SW480 (cell line): ENCODE data around the gene ZMIZ2.
"Not testable (repeated sequence)": the region's sequence is repeated elsewhere in the genome, so short reads cannot be mapped to it uniquely, and the experiment has no call there.

ENCODE experiments used
- DNase-seq: peaks from one replicate; pipeline ENCODE4 v3.0.0-alpha.2; 2016; ENCODE audit warnings: low spot score

The ZMIZ2 gene

GRCh38 chr7:44769776-44770294 lies 21.2 kb downstream of the ZMIZ2 start:
- no peak for DNase-seq

DNA sequence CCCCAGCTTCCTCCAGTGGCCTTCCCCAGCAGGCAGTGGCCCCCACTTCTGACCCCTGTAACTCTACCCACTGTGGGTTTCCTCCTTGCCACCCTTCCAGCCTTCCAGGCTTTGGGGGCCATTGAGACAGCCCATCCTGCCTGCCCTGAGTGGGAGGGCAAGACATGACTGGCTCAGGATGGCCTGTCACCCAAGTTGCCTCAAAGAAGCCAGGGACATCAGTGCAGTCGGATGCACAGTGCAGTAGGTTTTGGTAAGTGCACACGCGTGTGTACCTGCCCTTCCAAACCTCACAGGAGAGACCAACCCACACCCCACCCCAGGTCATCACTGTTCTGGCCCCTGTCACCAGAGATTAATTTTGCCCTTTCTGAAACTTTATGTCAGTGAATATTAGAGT lies 22.7 kb downstream of the ZMIZ2 start:
- no peak for DNase-seq

DNA sequence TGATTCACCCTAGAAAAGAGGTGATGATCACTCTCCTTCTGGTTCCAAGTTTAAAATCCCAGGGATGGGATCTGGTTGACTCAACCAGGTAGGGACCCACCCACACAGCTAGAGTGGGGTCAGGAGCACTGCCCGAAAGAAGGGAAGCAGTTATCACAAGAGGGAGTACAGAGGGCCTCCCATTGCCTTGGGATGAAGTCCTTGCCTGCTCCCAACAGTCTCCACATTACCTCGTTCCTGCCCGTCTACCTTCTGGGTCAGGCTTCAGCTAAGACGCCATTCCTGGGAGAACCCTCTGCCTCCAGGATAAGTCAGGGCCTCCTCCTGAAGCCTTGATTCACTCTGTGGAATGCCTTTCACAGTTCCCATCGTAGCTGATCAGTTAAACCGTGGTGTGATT lies 23.8 kb downstream of the ZMIZ2 start:
- DNase-seq, result no peak

DNA sequence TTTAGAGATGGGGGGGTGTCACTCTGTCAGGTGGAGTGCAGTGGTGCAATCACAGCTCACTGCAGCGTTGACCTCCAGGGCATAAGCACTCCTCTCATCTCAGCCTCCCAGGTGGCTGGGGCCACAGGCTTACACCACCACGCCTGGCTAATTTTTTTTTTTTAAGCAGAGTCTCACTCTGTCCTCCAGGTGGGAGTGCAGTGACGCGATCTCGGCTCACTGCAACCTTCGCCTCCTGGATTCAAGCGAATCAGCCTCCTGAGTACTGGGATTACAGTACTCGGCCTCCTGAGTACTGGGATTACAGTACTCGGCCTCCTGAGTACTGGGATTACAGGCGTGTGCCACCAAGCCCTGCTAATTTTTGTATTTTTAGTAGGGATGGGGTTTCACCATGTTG lies 24.2 kb downstream of the ZMIZ2 start:
- DNase-seq, result no peak

DNA sequence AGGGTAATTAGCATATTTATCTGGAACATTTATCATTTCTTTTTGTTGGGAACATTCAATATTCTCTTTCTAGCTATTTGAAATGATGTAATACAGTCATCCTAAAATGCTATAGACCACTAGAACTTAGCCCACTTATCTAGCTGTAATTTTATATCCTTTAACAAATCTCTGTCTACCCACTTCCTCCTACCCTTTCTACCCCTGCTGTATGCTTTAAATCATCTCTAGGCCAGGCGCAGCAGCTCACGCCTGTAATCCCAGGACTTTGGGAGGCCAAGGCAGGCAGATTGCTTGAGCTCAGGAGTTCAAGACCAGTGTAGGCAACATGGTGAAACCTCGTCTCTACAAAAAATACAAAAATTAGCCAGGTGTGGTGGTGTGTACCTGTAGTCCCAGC lies 25.8 kb downstream of the ZMIZ2 start:
- DNase-seq, result not testable (repeated sequence)

- no peak for DNase-seq
Measured at GRCh38 chr7:44775383-44776107, 26.9 kb downstream of the ZMIZ2 start.

DNA sequence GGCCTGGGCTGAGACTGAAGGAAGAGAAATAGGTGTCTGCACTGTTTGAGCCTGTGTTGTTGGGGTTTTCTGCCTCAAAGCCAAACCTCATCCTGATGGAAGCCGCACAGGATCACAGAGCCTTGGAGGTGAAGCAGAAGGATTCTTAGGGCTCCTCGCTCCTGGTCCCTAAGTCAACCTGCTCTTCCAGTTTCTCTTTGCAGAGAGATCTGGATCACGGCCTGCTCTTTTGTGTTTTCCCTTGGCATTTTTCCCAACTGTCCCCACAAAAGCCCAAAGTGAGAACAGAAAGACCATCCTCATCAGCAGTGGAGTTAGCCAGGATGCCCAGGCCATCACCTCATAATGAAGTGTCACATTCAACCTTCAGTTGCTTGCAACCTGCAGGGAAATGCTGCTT lies 27.6 kb downstream of the ZMIZ2 start:
- DNase-seq, result no peak

GRCh38 chr7:44782460-44782859 lies 33.8 kb downstream of the ZMIZ2 start:
- no peak for DNase-seq

DNA sequence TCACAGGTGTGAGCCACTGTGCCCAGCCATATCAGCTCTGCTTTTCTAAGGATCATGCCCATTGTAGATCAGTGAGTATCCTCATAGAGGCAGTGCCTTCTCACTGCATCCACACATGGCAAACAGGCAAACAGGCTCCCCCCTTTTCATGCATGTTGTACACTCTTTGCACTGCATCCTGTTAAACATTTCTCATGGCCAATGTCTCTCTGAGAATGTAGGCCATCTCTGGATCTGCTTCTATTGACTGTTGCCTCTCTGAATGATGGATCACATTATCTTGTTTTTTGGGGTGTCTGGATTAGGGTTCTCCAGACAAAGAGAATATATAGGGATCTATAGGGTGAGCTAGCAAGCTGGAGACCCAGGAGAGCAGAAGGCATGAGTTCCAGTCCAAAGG lies 34.8 kb downstream of the ZMIZ2 start:
- DNase-seq, result no peak

GRCh38 chr7:44784364-44784763 lies 35.7 kb downstream of the ZMIZ2 start:
- no peak for DNase-seq

- not testable (repeated sequence) for DNase-seq
Measured at GRCh38 chr7:44785218-44785617, 36.6 kb downstream of the ZMIZ2 start.

DNA sequence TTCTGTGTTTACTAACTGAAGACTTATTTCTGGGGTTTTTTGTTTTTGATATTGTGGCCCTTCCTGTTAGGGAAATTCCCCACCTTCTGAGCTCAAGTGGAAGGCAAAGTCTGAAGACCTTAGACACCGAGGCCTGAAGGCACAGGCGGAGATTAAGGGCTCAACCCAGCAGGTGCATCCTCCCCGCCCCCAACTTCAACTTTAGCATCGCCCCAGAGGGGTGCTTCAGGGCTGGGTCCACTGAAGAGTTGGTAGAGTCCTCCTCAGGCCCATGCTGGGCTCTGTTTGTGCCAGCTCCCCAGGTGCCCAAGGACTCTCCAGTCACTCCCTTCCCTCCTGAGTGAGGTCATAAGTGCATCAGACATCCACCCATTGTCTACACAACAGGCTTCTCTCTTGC lies 38.4 kb downstream of the ZMIZ2 start:
- DNase-seq, result no peak

GRCh38 chr7:44787762-44788161 lies 39.1 kb downstream of the ZMIZ2 start:
- no peak for DNase-seq

GRCh38 chr7:44789990-44790389 lies 41.3 kb downstream of the ZMIZ2 start:
- DNase-seq, result no peak

GRCh38 chr7:44791278-44792219 lies 42.9 kb downstream of the ZMIZ2 start:
- DNase-seq, result no peak

DNA sequence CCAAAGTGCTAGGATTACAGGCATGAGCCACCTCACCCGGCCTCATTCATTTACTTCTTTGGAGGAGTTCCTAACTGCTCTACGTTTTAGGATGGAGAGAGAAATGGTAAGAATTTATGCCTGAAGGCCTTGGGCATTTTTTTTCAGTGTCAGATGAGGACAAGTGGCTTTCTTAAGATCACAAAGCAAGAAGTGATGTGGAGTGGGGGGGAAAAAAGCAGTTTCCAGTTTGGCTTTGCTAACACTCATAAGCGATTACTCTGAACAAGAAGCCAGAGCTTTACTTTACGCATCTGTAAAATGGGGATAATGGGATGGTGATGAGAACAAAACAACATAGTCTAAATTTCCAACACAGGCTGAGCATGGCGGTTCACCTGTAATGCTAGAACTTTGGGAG lies 45.3 kb downstream of the ZMIZ2 start:
- no peak for DNase-seq

- no peak for DNase-seq
Measured at GRCh38 chr7:44794331-44794730, 45.7 kb downstream of the ZMIZ2 start.

DNA sequence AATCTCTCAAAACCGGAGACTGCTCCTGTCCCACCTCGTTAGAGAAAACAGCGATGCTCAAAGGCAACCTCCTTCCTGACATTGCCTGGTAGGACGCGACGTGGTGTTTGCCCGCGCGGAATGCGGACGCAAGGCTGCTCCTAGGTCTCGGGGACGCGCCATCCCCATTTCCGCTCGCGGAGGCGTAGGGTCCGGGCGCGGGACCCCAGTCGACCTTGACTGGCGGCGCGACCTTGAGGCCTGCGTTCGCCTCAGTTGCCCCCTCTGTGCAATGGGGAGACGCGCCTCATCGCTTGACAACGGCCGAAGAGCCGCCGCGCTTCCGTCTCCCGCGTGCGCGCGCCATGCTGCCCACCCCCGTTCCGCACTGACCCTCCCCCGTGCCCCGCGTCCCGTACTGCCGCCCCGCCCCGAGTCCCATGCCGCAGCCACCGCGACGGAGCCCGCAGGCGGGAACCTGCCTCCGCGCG lies 47.4 kb downstream of the ZMIZ2 start:
- peak; percentile 78 for DNase-seq

DNA sequence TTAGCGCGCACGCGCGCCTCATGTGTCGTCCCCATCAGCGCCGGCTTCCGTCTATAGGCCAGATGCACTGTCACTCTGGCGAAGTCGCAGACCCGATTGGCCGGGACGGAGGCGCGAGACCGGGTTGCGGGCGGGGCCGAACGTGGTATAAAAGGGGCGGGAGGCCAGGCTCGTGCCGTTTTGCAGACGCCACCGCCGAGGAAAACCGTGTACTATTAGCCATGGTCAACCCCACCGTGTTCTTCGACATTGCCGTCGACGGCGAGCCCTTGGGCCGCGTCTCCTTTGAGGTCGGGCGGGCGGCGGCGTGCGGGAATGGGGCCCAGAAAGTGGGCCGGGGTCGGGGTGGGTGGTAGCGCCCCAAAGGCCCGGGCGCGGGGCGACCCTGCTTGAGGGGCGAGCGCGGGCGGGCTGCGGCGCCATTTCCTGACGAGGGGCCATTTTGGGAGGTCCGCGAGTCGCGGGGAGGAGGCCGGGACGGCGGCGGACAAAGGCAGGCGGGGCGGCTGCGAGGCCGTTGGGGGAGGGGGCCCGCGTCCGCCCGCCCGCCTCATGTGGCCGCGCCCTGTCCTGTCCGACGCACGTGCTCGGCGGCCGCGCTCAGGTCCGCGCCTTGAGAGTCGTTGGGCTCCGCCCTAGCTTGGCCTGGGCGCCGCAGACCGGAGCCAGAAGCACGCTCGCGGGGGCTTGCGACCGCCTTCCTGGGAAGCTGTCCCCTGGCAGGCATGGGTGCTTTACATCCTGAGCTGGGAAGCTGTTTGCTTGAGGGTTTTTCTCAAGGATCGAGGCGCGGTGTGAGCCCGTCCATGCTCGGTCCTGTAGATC lies 48.1 kb downstream of the ZMIZ2 start, which contains the start of gene PPIA:
PPIA (plus strand) TSS at position 178 of the 825 bp plus-strand sequence; CDS start at position 222, 44 bp downstream.
- DNase-seq, result peak; percentile 99

DNA sequence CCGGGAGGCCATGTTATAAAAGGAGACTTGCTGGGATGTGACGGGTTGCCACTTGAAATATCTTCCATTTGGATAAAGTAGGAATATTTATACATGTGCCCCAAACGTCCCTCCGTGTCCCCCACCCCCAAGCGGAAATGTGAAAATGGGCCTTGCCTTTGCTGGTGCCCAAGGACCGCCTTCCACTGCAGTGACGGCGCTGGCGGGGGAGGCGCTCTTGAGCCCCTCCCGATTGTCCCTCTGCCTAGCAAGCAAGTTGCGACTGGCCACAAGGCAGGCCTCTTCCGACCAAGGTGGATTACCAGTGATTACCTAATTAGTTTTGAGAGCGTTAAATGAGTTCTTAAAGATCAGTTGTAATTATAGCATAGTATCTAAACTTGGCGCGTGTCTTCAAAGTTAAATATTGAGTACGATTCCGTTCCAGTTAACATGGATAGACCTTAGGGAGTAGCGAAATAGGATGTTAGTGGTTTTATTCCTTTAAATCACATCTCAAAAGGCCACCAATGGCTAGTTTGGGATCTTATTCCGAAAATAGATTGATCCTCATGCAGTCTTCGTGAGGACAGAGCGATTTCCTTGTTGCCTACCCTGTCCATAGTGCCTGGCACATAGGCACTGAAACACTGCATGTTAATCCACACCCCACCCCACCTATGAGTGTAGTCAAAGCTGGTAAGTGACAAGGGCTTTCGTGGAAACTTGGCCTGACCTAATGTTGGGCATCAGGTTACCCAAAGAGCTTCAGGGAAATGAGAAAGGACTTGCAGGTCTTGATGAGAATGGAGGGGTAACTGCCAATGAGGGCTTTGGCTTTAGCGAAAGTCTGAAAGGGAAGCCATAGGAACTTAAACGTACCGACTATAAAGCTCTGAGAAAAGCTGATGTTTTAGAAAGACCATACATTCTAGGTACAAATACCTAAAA lies 48.9 kb downstream of the ZMIZ2 start:
- peak; percentile 92 for DNase-seq
